Ishikawa (cell line): ENCODE results near the gene ADGRF3.

Experiments
- CREB1 ChIP-seq: IDR thresholded peaks from 2 replicates; pipeline ENCODE4 v1.6.1; 2012; ENCODE audit warnings: low read depth
- EP300 ChIP-seq: IDR thresholded peaks from 2 replicates; pipeline ENCODE4 v1.6.1; 2012; ENCODE audit warnings: borderline replicate concordance
- FOXM1 ChIP-seq: IDR thresholded peaks from 2 replicates; pipeline ENCODE4 v1.6.1; 2012; ENCODE audit warnings: low read depth, borderline replicate concordance
- NFIC ChIP-seq: IDR thresholded peaks from 2 replicates; pipeline ENCODE4 v1.6.1; 2012
- RAD21 ChIP-seq: IDR thresholded peaks from 2 replicates; pipeline ENCODE4 v1.6.1; 2012; ENCODE audit warnings: low read depth
- TAF1 ChIP-seq: IDR thresholded peaks from 2 replicates; pipeline ENCODE4 v1.6.1; 2012; ENCODE audit warnings: low read depth, mild to moderate bottlenecking
- USF1 ChIP-seq: IDR thresholded peaks from 2 replicates; pipeline ENCODE4 v1.6.1; 2012
- YY1 ChIP-seq: IDR thresholded peaks from 2 replicates; pipeline ENCODE4 v1.6.1; 2012; ENCODE audit warnings: low read depth
- TF ChIP-seq, protein P1 (sequence below): IDR thresholded peaks from 2 replicates; pipeline ENCODE4 v1.6.1; 2012
- TF ChIP-seq, protein P2 (sequence below): IDR thresholded peaks from 2 replicates; pipeline ENCODE4 v1.6.1; 2012; ENCODE audit warnings: low read depth, mild to moderate bottlenecking

DNA sequence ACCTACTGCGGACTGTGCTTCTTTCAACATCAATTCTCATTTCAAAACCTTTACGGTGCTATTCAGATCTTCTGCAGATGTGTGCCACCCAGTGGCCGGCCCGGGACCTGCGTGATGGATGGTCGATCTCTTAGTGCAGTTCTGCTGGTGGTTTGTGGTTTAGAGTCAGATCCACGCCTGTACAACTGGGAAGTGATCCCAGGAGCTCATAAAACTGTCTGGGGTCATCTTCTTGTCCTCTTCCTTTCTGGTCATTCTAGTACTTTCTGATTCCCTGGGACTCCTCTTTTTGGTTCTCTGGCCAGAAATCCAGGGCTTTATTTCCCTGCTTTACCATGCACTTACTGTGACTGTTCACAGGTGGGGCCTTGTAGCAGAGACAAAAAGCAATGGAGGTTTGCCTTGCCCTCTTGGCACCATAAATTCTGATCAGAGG is 16.5 kb downstream of the ADGRF3 start:
- TF ChIP-seq, protein P1, sequence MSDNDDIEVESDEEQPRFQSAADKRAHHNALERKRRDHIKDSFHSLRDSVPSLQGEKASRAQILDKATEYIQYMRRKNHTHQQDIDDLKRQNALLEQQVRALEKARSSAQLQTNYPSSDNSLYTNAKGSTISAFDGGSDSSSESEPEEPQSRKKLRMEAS: no peak
- TF ChIP-seq FOXM1 (no peak), TAF1 (no peak), RAD21 (peak; percentile 89), CREB1 (no peak), NFIC (no peak), EP300 (no peak), YY1 (no peak), USF1 (no peak)
- TF ChIP-seq, protein P2, sequence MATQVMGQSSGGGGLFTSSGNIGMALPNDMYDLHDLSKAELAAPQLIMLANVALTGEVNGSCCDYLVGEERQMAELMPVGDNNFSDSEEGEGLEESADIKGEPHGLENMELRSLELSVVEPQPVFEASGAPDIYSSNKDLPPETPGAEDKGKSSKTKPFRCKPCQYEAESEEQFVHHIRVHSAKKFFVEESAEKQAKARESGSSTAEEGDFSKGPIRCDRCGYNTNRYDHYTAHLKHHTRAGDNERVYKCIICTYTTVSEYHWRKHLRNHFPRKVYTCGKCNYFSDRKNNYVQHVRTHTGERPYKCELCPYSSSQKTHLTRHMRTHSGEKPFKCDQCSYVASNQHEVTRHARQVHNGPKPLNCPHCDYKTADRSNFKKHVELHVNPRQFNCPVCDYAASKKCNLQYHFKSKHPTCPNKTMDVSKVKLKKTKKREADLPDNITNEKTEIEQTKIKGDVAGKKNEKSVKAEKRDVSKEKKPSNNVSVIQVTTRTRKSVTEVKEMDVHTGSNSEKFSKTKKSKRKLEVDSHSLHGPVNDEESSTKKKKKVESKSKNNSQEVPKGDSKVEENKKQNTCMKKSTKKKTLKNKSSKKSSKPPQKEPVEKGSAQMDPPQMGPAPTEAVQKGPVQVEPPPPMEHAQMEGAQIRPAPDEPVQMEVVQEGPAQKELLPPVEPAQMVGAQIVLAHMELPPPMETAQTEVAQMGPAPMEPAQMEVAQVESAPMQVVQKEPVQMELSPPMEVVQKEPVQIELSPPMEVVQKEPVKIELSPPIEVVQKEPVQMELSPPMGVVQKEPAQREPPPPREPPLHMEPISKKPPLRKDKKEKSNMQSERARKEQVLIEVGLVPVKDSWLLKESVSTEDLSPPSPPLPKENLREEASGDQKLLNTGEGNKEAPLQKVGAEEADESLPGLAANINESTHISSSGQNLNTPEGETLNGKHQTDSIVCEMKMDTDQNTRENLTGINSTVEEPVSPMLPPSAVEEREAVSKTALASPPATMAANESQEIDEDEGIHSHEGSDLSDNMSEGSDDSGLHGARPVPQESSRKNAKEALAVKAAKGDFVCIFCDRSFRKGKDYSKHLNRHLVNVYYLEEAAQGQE: no peak
